Activated T-cell treated with anti-CD3 and anti-CD28 coated beads, Interleukin-2, amount 50 U/mL, for 48 hours (primary cell): ENCODE data around the gene MICAL3.
"Not testable (repeated sequence)": the region's sequence is repeated elsewhere in the genome, so short reads cannot be mapped to it uniquely, and the experiment has no call there.

Experiments used
- DNase-seq, 2 experiments: peaks; one replicate each; pipeline ENCODE4 v3.0.0-alpha.2; 2020

Gene MICAL3

DNA sequence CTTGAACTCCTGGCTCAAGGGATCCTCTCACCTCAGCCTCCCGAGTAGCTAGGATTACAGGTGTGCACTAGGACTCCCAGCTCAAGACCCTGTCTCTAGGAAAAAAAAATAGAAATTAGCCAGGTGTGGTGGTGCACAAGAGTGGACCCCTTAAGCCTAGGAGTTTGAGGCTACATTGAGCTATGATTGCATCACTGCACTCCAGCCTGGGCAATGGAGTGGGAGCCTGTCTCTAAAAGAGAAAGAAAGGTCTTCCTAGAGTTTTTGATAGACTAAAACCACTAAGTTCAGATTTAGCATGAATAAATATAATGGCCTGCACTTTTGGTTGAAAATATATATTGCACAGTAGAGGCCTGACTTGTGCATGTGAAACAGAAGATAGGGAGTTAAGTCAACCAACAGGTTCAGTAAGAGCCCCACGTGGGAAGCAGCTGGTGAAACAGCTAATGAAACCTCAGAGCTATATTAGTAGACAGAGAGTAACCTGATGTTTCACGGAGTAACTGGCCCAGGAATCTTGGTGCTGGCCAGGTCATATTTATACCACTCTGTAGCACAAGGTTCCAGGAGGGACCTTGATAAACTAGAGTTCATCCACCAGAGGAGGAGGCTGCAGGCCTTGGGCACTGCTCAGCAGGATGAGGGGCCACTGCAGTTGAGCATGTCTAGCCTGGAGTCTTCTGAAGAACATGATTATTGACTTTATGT lies 4.6 kb upstream of the MICAL3 start:
- DNase-seq, result no peak

GRCh38 chr22:18025898-18026297 lies 1.5 kb upstream of the MICAL3 start:
- DNase-seq, result not testable (repeated sequence)

GRCh38 chr22:18024956-18025720 lies 777 bp upstream of the MICAL3 start:
- DNase-seq, result no peak

- peak; percentile 51 to 58 for DNase-seq
Observed at GRCh38 chr22:18023509-18024275, 669 bp downstream of the MICAL3 start.

- no peak for DNase-seq
Observed at GRCh38 chr22:18022876-18023275, 1.5 kb downstream of the MICAL3 start.

- no peak for DNase-seq
Observed at GRCh38 chr22:18021431-18021830, 2.9 kb downstream of the MICAL3 start.

- DNase-seq, result not testable (repeated sequence)
Observed at GRCh38 chr22:18020743-18021142, 3.6 kb downstream of the MICAL3 start.

- no peak for DNase-seq
Observed at GRCh38 chr22:18013947-18014346, 10.4 kb downstream of the MICAL3 start.

DNA sequence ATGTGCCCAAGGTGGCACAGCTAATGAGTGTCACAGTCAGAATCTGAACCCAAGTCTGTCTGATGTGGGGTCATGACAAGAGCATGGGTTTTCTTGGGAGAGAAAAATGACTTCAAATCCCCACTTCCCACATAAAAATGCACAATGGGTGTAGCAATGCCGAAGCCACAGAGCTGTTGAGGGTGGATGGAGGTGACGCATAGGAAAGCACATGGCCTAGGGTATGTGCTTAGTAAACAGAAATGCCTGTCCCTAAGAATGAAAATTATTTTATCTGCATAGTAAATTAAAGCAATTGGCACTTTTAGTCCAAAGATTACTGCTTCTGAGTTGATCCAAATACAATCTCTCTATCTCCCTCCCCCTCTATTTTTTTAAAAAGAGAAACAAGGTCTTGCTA lies 10.9 kb downstream of the MICAL3 start:
- no peak for DNase-seq

DNA sequence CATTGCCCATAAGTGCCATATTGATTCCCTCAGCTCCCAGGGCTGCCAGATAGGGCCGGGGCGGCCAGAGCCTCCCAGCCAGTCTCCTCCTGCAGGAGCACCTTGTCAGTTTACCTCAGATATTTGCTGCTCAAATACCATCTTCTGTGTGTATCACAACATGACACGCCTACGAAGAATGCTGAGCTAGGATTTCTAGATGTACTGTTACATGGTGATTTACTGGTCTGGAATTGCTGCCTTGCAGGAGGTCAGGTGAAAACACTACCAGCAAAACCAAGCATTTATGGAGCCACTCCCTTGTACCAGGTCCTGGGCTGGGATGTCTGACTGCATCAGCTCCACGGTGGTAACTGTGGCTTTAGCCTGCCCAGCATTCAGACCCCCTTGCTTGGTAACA lies 11.8 kb downstream of the MICAL3 start:
- DNase-seq, result no peak

- no peak for DNase-seq
Observed at GRCh38 chr22:18010266-18010665, 14.1 kb downstream of the MICAL3 start.

DNA sequence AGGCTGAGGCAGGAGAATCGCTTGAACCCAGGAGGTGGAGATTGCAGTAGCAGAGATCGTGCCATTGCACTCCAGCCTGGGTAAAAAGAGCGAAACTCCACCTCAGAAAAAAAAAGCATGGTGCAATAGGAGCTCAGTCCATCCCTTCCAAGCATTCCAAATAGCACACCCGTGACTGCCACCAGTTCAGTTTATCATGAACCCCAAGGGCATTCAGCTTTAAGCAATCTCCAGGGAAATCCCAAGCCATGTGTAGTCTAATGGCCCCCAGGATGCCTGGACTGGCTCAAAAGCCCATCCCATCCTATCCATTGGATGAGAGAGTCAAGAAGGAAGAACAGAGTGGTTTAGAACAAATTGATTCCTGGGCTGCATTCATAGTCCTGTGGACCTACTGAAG lies 16.2 kb downstream of the MICAL3 start:
- no peak for DNase-seq

GRCh38 chr22:18005201-18005926 lies 19.0 kb downstream of the MICAL3 start:
- no peak for DNase-seq

GRCh38 chr22:18001894-18002315 lies 22.5 kb downstream of the MICAL3 start:
- DNase-seq, result not testable (repeated sequence)

DNA sequence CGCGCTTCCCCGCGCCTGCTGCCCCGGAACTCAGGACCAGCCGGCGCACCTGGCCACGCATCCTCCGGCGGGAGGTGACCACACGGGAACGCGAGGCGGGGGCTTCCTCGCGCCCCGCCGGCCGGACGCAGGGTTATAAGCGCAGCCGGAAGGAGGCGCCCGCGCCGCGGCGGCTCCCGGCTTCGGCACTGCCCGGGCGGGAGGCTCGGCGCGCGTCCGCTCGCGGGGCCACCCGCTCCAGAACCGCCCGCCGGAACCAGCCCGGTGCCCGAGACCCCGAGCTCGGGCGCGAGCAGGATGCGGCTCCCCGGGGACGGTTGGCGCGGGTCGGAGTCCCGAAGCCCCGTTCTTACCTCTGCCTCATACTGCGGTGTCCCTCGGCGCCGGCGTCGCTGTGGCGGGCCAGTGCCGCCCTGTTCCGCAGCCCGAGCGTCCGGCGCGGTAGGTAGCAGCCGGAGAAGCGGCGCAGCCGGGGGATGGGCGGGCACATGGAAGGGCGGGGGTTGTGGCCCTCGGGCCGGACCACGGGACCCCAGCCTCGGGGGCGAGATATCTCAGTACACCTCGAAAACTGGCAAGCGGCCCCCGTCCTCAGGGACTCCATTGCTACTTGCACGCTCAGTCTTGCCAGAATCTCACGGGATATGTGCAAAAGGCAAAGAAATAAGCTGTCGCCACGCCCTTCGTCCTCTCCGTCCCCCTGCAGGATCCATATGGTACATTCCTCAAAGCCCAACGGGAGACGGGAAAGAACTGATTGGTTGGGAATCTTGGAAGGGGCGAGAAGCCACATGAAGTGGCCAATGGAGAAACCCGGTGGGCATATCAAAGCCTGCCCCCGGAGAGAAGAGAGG lies 23.1 kb downstream of the MICAL3 start:
- peak; percentile 86 to 88 for DNase-seq

DNA sequence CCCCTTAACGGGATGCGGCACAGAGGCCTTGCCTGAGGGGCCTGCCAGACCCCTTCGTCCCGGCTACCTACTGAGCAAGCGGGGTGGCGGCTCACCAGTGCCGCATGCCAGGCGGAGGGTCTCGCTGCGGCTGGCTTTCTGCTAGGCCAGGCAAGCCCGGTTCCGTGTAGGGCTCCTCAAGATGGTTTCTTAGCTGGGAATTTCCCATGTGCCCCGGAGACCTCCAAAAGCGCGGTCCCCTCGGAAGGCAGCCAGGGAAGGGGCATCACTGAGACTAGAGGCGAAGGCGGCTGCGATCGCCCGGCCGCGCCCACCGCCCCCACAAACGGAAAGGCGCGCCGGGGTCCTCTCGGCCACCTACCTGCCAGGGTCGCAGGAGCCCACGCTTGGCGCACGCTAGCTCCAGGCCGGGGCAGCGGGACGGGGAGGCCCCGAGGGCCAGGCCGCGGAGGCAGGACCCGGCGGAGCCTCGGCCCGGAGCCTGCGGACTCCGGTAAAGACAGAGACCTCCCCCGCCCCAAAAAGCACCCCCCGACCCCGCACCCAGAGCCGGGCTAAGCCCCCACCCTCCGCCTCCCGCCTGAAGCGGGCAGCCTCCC lies 23.8 kb downstream of the MICAL3 start:
- DNase-seq, result peak; percentile 38 to 53

DNA sequence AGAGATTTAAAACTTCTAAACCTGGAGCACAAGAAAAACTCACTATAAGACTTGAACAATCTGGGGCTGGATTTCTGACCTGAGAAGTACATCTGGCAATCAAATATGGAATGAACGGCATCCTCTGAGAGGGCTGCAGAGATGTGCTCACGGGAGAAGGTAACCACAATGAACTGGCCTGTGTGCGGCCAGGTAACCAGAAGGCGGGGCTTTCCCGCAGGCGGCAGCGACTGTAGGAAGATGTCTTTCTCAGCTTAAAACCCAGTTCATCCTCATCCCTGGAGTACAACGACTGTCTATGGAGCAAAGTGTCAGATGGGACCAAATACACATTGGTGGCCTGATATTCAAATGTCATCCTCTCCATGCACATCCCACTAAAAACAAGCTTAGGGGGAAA lies 24.5 kb downstream of the MICAL3 start:
- DNase-seq, result no peak

DNA sequence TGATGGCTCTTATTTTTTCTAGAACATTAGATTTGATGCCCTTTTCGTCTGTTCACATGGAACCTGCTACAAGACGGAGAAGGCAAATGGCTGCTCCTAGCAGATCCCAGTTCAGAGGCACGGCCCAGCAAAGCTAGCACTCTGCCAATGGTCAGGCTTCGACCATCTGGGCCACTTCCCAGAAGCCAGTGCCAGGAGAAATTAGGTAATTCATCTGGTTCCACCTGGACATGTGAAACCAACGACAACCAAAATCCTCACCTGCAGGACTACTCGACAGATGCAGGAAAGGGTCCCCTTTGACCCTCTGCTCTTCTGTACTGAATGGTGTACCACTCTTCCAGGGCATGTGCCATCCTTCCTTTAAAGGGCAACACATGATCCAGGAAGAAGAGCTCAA lies 25.4 kb downstream of the MICAL3 start:
- DNase-seq, result no peak

DNA sequence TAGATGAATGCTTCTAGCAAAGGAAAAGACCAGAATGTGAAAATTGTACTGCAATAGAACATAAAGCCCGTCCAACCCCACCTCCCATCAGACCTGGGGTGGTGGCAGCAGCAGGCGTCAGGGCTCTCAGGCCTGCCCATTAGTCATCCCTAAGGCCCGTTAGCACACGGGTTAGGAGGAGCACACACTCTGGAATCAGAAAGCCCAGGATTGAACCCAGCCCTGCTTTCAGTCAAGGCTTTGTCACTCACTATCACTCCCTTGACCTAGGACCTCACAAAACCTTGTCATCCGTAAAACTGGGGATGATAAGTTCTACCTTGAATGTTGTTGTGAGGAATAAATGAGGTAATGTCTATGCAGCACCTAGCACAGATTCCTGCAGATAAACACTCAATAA lies 26.9 kb downstream of the MICAL3 start:
- DNase-seq, result no peak

GRCh38 chr22:17995256-17995655 lies 29.1 kb downstream of the MICAL3 start:
- not testable (repeated sequence) for DNase-seq

GRCh38 chr22:17994424-17995108 lies 29.8 kb downstream of the MICAL3 start:
- no peak for DNase-seq
